ENCODE results near the gene FGF12.

The FGF12 gene

GRCh38 chr3:192382861-192383260 lies 344.5 kb downstream of the FGF12 start:
- H3K4me1 ChIP-seq = peaks cover 8 to 21% (median 11%) of the 10 kb centered on the region in 10 experiments; a peak in 17 of 20 replicates
- TF ChIP-seq Cebpa-rat (IDR thresholded peaks at IDR 0.05) = no peak
- no peak overlapping the region for H3K27ac ChIP-seq
- H3K9me3 ChIP-seq (replicated peaks in 1 of 11) = no peaks in the 10 kb centered on the region
- no peak overlapping the region for H3K9ac ChIP-seq
- H3K27me3 ChIP-seq = no peaks in the 10 kb centered on the region
- peak overlapping the region; percentile 28 to 84 (median 61) for H3K4me2 ChIP-seq
- no peaks in the 10 kb centered on the region for H4K20me1 ChIP-seq
- no peak overlapping the region for H3K4me3 ChIP-seq
- H3K36me3 ChIP-seq = no peaks in the 10 kb centered on the region

GRCh38 chr3:192373586-192373985 lies 353.8 kb downstream of the FGF12 start:
- TF ChIP-seq Cebpa-rat (IDR thresholded peaks at IDR 0.05) = no peak
- Histone ChIP-seq H3K9ac (no peak overlapping the region), H3K4me1 (peaks cover 0 to 7% (median 0%) of the 10 kb centered on the region in 10 experiments; a peak in 4 of 20 replicates), H3K27me3 (no peaks in the 10 kb centered on the region), H3K36me3 (no peaks in the 10 kb centered on the region), H4K20me1 (no peaks in the 10 kb centered on the region), H3K9me3 (replicated peaks in 1 of 11) (no peaks in the 10 kb centered on the region), H3K27ac (no peak overlapping the region), H3K4me3 (no peak overlapping the region), H3K4me2 (no peak overlapping the region)

- Histone ChIP-seq H3K4me3 (no peak overlapping the region), H3K9me3 (replicated peaks in 1 of 11) (no peaks in the 10 kb centered on the region), H3K4me2 (no peak overlapping the region), H3K4me1 (peaks cover 0 to 6% (median 0%) of the 10 kb centered on the region in 10 experiments; a peak in 4 of 20 replicates), H4K20me1 (no peaks in the 10 kb centered on the region), H3K27ac (no peak overlapping the region), H3K27me3 (no peaks in the 10 kb centered on the region), H3K9ac (no peak overlapping the region), H3K36me3 (no peaks in the 10 kb centered on the region)
- no peak for TF ChIP-seq Cebpa-rat (IDR thresholded peaks at IDR 0.05)
These were observed 354.3 kb downstream of the FGF12 start for GRCh38 chr3:192373032-192373431.

GRCh38 chr3:192372616-192373015 lies 354.7 kb downstream of the FGF12 start:
- no peaks in the 10 kb centered on the region for H3K36me3 ChIP-seq
- no peak overlapping the region for H3K27ac ChIP-seq
- H3K4me3 ChIP-seq = no peak overlapping the region
- no peak overlapping the region for H3K9ac ChIP-seq
- H3K27me3 ChIP-seq = no peaks in the 10 kb centered on the region
- no peak for TF ChIP-seq Cebpa-rat (IDR thresholded peaks at IDR 0.05)
- peaks cover 0 to 2% (median 0%) of the 10 kb centered on the region in 10 experiments; a peak in 4 of 20 replicates for H3K4me1 ChIP-seq
- H3K4me2 ChIP-seq = no peak overlapping the region
- no peaks in the 10 kb centered on the region for H4K20me1 ChIP-seq
- H3K9me3 ChIP-seq (replicated peaks in 1 of 11) = no peaks in the 10 kb centered on the region

GRCh38 chr3:192371870-192372400 lies 355.4 kb downstream of the FGF12 start:
- H3K4me2 ChIP-seq = no peak overlapping the region
- no peaks in the 10 kb centered on the region for H3K27me3 ChIP-seq
- no peaks in the 10 kb centered on the region for H3K9me3 ChIP-seq (replicated peaks in 1 of 11)
- no peaks in the 10 kb centered on the region for H3K4me1 ChIP-seq
- H3K4me3 ChIP-seq = no peak overlapping the region
- H3K9ac ChIP-seq = no peak overlapping the region
- H3K36me3 ChIP-seq = no peaks in the 10 kb centered on the region
- H3K27ac ChIP-seq = no peak overlapping the region
- H4K20me1 ChIP-seq = no peaks in the 10 kb centered on the region
- no peak for TF ChIP-seq Cebpa-rat (IDR thresholded peaks at IDR 0.05)

DNA sequence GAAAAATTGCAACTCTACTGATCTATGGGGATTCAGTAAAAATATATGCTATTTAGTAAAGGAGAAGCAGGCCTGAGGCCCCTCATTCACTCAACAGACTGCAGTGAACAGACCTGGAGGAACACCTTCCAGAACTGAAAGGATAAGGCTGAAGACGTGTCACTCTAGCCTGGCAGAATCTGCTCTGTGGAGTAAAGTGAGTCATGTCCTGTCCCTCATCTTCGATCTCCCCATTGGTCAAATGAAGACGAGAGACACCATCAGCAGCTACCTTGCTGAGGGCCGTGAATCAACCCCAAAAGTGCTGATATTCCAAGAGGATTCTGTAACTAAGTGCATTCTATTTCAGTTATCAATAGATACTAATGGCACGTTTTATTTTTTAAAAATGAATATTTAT lies 359.7 kb downstream of the FGF12 start:
- no peak for TF ChIP-seq Cebpa-rat (IDR thresholded peaks at IDR 0.05)
- no peaks in the 10 kb centered on the region for H3K4me1 ChIP-seq
- H3K9me3 ChIP-seq (replicated peaks in 1 of 11) = no peaks in the 10 kb centered on the region
- no peaks in the 10 kb centered on the region for H4K20me1 ChIP-seq
- no peak overlapping the region for H3K4me2 ChIP-seq
- no peak overlapping the region for H3K9ac ChIP-seq
- H3K36me3 ChIP-seq = no peaks in the 10 kb centered on the region
- no peaks in the 10 kb centered on the region for H3K27me3 ChIP-seq
- H3K27ac ChIP-seq = no peak overlapping the region
- H3K4me3 ChIP-seq = no peak overlapping the region

GRCh38 chr3:192366916-192367315 lies 360.4 kb downstream of the FGF12 start:
- Histone ChIP-seq H3K4me2 (no peak overlapping the region), H4K20me1 (no peaks in the 10 kb centered on the region), H3K4me1 (no peaks in the 10 kb centered on the region), H3K4me3 (no peak overlapping the region), H3K9ac (no peak overlapping the region), H3K9me3 (replicated peaks in 1 of 11) (no peaks in the 10 kb centered on the region), H3K36me3 (no peaks in the 10 kb centered on the region), H3K27me3 (no peaks in the 10 kb centered on the region), H3K27ac (no peak overlapping the region)
- TF ChIP-seq Cebpa-rat (IDR thresholded peaks at IDR 0.05) = no peak

- no peak overlapping the region for H3K4me2 ChIP-seq
- no peak overlapping the region for H3K9ac ChIP-seq
- H3K4me3 ChIP-seq = no peak overlapping the region
- H3K36me3 ChIP-seq = no peaks in the 10 kb centered on the region
- H4K20me1 ChIP-seq = no peaks in the 10 kb centered on the region
- no peak for TF ChIP-seq Cebpa-rat (IDR thresholded peaks at IDR 0.05)
- no peak overlapping the region for H3K27ac ChIP-seq
- no peaks in the 10 kb centered on the region for H3K4me1 ChIP-seq
- H3K27me3 ChIP-seq = no peaks in the 10 kb centered on the region
- H3K9me3 ChIP-seq (replicated peaks in 1 of 11) = no peaks in the 10 kb centered on the region
These were observed 361.8 kb downstream of the FGF12 start for GRCh38 chr3:192365571-192365970.

DNA sequence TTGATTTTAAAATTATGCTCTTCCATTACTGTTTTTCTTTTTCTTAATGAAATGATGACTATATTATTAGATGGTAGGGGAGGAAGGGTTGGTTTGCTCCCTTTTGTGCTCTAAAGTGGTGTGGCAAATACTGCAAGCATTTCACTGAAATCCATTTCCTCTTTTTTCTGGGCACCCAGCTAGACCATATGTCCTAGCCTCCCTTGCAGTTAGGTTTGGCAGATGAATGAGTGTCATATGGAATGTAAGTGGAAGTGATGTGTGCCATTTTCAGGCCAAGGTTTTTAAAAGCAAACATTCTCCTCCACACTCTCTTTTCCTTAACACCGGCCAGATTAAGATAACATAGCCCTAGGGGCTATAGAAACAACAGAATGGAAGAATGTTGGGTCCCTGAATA lies 363.0 kb downstream of the FGF12 start:
- Histone ChIP-seq H3K27ac (no peak overlapping the region), H4K20me1 (no peaks in the 10 kb centered on the region), H3K4me1 (no peaks in the 10 kb centered on the region), H3K4me2 (no peak overlapping the region), H3K9me3 (replicated peaks in 1 of 11) (no peaks in the 10 kb centered on the region), H3K27me3 (no peaks in the 10 kb centered on the region), H3K9ac (no peak overlapping the region), H3K4me3 (no peak overlapping the region), H3K36me3 (no peaks in the 10 kb centered on the region)
- TF ChIP-seq Cebpa-rat (IDR thresholded peaks at IDR 0.05) = no peak

GRCh38 chr3:192354687-192355086 lies 372.7 kb downstream of the FGF12 start:
- Histone ChIP-seq H3K27ac (no peak overlapping the region), H3K9ac (no peak overlapping the region), H3K9me3 (replicated peaks in 1 of 11) (no peaks in the 10 kb centered on the region), H4K20me1 (no peaks in the 10 kb centered on the region), H3K27me3 (no peaks in the 10 kb centered on the region), H3K36me3 (no peaks in the 10 kb centered on the region), H3K4me1 (no peaks in the 10 kb centered on the region), H3K4me3 (no peak overlapping the region), H3K4me2 (no peak overlapping the region)
- TF ChIP-seq Cebpa-rat (IDR thresholded peaks at IDR 0.05) = no peak

Data from BLaER1 treated with 17β-estradiol and CSF1 and Interleukin-3, amounts not matched to agents 10 nM and 100 nM (cell line).